ENCODE results near the gene CER1.

The CER1 gene, protein sequence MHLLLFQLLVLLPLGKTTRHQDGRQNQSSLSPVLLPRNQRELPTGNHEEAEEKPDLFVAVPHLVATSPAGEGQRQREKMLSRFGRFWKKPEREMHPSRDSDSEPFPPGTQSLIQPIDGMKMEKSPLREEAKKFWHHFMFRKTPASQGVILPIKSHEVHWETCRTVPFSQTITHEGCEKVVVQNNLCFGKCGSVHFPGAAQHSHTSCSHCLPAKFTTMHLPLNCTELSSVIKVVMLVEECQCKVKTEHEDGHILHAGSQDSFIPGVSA

DNA sequence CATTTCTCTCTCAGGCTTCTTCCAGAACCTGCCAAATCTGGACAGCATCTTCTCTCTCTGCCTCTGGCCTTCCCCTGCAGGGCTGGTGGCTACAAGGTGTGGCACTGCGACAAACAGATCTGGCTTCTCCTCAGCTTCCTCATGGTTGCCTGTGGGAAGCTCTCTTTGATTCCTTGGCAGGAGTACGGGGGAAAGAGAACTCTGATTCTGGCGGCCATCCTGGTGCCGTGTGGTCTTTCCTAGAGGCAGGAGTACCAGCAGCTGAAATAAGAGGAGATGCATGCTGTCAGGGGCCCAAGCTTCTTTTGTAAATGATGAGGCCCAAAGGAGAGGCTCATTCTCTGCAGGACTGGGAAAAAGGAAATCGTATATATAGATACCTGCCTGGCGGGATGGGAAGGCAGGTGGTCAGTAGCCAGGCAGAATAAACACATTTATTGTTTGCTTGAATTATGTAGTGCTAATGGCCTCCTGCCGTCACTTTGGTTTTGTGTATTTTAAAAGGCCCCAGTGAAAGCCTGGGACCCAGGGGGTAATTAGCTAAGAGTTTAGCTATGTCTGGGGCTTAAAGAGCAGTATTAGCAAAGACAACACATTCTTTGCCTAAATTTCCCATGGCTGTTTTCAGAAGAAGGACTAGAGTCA, at the start of gene CER1:
TSS of gene CER1 (minus strand) at position 343 of the 645 bp plus-strand sequence. CDS start at position 282, 61 bp downstream.
- DNase-seq = no peak

DNA sequence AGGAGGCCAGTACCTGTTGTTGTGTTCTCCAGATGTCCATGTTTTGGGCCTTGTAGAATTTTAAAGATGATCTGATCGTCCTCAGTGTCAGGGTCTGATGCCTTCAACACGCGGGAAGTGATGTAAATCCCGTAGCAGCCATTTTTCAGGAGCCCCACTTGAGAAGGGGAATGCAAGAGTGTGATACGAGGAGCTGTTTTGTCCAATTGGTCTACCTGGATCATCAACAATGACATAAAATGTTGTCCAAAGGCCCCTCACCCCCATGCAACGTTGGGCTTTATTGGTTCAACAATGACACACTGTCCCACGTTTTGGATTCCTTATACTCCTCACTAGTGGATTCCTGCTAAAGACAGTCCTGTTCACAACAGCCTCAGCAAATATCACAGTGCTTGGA, 48.1 kb upstream of the CER1 start:
- no peak for DNase-seq

DNA sequence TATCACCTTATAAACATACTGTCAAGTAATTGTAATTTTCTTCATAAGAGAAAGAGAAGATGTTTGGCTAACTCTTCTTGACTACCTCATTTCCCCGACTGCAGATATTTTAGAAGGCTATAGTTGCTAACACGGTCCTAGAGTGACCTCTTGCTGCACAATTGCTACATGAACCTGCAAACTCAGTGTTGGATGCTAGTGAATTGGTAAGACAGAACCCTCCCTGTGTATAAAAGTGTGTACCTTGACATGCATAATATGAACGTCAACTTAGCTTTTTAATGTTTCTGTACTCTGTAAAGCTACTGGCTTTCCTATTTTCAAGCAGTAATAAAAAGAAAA, 46.7 kb upstream of the CER1 start:
- no peak for DNase-seq

DNA sequence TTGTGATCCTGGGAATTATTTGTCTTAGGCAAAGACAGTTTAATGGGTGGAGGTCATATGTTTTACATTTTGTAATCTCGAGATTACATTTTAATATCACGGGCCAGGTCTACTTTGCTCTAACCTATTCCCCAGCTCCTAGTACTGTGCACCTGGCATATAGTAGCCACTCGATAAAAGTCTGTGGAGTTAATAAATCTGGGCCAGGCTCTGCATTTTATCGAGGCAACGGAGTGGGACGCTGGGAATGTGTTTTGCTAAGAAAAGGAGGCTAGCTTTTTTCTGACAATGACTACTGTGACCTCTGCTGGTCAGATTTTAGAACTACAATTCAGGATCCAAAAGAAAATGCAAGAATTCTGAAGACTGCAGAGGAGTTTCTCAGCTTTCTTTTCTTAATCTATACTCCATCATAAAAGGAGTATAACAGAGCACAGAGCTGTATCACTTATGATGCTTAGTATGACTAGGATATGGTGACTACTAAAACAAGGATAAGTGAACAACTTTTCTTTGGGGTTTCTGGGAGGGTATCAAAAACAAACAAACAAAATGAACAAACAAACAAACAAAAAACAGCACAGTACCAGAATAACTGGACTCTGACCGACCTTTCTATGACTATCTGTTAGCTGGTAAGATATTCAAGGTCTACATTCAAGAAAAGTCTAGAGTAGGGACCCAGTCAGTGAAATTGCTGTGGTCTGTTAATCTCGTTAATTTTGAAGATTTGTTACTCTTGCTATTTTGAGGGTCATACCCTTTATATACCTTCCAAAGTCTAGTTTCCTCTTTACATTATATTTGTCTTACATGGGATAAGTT, 46.1 kb upstream of the CER1 start:
- DNase-seq = no peak

DNA sequence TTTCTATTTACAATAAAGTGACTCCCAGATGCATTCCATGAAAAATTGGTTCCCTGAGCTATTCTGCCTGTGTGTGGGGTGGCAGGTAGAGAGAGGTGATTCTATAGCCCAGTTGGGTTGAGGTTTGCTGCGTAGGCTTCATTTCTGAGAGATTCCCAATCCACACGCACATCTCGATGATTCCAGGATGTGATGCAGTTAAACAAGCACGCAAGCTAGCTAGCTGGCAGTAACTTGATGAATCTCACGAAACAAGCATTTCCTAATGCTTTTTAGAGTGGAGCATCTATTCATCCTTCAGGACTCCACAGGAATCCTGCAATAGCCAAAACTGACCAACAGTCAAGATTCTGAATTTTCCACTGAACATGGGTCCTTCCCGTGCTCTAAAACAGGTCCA, 43.8 kb upstream of the CER1 start:
- DNase-seq = no peak

DNA sequence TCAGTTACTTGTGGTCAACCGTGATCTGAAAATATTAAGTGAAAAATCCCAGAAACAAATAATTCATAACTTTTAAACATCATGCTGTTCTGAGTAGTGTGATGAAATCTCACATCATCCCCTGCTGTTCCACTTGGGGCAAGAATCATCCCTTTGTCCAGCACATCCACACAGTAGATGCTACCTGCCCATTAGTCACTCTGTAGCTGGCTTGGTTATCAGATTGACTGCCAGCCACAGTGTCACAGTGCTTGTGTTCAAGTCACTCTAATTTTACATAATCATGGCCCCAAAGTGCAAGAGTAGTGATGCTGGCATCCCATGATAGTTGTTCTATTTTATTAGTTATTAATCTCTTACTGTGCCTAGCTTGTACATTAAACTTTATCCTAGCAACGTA, 39.1 kb upstream of the CER1 start:
- DNase-seq = no peak

DNA sequence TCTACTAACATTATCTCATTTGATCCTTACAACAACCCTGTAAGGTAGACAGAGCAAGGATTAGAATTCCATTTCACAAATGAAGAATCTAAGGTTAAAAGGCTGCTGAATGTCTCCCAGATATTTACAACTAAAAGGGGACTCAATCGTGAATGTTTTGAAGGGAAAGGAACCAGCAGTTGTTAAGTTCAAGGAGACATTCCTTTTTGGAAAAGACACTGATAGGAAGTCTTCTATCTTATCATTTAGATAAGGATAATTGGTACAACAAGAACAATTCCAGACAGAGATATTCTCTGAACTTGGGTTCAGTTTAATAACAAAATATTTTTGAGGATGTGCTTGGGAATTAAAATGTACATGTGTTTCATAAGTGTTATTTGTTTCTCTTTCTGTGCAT, 37.5 kb upstream of the CER1 start:
- no peak for DNase-seq

DNA sequence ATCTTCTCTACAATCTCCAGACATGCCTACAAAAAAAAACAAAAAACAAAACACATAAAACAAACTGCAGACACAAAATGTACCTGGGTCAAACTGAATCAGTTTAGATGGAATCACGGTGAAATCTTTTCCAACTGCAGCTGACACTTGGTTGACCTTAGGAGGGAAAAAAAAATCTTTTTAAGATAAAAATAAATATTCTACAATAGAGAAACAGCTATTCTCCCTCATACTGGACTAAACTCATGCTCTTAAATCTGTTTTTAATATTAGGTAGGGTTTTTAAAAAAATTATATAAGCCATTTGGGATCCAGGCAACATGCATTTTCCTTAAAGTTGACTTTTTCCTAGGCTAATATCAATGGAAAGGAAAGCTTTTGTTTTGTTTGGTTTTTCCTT, 33.8 kb upstream of the CER1 start:
- no peak for DNase-seq

DNA sequence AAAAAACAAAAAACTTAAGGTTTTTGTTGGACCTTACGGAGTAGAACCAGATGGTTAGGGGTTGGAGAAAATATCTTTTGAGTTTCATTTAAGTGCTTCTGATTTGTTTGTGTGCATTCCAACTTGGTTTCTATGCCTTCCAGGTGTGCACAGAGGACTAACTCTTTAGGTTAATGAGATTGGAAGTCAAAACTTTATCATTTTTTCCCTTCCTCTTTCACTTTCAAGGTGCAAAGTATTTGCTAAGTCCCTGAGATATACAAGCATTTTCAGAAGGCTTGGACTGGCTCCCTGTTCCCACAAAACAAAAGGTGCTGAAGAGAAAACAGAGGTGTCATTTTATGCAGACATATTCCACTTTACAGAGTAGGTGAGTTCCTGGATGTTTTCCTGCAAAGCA, 30.3 kb upstream of the CER1 start:
- no peak for DNase-seq

DNA sequence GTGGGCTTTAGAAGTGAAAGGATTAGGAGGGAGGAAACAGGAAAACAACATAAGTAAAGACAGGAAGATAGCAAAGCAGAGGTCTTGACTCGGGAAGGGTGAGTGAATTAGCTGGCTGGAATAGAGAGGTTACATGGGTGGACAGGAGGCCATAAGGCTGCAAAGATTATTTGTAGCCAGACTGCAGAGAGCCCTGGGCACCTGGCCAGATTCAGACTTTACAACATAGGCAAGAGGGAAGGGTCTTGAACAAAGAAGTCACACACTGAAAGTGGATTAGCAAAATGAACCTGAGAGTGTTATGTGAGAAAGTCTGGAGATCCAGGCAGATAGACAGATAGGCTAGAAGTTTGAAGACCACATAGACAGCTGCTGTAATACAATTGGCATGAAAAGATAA, 29.7 kb upstream of the CER1 start:
- DNase-seq = no peak

DNA sequence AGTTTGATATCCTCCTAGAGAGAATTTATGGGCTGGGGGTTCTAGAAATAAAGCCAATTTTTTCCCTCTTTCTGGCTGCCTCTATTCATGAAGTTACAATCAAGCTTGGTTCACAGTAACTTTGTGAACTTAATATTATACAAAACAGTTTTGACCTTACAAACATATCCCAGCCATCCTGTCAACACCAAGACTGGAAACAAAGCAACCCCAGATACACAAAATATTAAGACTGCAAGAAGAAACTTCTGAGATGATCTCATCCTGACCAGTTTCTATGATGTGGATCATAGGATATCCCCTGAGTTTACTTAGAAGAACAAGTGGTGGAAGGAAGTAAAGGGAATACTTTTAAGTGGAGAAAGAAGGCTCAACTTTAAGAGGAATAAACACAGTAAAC, 28.3 kb upstream of the CER1 start:
- DNase-seq = no peak

DNA sequence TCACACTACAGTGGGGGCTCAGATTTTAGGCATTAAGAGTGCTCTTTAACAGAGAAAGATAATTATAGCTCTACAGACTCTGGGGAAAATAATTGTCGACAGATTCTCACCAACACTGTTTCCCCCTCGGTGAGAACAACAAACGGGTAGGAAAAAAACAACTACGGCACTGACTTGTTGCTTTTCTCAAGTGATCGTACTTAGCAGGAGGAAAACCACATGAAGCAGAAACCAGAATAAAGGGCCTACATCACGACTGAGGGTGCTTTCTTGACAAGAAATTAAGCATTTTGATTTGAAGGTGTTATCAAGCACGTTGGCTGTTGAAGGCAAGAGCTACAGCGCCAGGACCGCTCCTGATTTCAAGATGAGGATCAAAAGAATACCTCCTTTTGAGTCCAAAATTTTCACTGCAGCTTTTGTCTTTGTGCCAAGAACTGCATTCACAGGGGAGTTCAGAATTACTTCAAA, 27.2 kb upstream of the CER1 start:
- DNase-seq = no peak

DNA sequence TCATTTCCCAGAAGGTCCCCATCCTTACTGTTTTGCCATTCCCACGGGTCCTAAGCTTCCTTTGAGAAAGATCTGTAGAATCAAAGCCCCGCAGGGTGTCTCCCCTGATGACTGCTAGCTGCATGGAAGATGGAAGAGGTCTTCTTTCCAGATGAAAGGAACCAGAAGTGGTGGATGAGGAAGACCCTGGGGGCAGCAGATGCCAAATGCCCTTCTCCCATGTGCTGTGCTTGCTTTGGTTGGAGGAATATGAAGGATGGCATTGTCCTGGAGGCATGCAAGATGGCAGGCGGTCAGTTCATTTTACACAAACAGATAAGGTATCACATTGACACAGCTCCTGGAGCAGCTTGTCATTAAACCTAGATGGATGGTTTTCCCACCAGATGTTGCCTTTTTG, 25.8 kb upstream of the CER1 start:
- DNase-seq = no peak

DNA sequence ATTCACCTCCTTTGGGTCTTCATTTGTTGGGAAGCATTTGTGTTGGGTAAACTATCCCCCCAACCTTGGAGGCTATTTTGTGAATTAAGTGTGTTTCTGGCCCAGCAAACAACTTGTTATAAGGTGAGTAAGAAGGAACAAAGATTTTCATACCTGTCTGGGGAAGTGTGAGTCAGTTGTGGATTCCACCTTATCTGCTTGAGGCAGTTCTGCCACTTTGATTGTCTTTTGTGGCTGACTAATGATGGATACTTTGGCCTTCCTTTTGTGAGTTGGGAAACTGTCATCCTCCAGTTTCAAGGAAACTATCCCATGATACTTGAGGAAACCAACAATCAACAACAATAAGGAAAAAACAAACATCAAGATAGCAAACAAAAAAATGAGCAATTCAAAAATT, 24.6 kb upstream of the CER1 start:
- DNase-seq = no peak

DNA sequence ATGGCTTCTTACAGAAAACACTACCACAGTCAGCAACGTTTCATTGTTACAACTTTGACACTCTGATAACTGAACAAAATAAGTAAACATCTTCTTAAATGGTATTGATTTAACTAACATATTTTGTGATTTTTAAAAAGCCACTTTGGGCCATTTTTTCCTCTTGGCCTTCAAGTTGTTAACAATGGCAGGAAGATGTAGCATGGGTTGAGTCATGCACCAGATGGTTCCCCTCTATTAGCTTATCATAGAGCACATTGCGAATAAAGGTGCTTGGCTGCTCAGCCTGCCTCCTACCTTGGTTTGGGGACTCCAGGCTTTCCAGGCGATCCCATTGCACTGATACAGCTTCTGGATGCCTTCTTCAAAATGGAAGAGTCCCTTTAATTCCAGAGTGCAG, 24.1 kb upstream of the CER1 start:
- no peak for DNase-seq

DNA sequence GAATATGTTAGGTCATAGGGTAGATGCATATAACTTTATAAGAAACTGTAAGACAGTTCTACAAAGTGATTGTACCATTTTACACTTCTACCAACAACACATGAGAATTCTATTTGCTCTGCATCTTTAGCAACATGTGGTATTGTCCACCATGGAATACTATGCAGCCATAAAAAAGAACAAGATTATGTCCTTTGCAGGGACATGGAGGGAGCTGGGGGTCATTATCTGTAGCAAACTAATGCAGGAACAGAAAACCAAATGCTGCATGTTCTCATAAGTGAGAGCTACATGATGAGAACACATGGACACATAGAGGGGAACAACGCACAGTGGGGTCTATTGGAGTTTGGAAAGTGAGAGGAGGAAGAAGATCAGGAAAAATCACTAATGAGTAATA, 22.2 kb upstream of the CER1 start:
- DNase-seq = no peak

DNA sequence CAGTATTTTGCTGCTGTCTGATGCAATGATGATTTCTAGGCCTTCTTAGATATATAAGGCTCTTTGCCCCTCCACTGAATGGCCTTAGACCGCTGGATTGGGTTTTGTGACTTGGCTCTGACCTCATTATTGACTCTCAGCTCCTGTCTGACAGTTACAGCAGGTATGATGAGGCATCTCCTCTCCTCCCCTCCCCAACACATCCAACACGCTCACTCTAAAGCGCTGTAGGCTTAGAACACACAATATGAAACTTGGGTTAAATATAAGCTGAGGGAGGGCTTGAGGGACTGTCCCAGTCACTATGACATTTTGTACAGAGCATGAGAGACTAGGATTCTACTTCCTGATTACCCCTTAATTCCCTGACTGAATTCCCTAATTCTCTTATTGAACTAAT, 18.8 kb upstream of the CER1 start:
- no peak for DNase-seq

DNA sequence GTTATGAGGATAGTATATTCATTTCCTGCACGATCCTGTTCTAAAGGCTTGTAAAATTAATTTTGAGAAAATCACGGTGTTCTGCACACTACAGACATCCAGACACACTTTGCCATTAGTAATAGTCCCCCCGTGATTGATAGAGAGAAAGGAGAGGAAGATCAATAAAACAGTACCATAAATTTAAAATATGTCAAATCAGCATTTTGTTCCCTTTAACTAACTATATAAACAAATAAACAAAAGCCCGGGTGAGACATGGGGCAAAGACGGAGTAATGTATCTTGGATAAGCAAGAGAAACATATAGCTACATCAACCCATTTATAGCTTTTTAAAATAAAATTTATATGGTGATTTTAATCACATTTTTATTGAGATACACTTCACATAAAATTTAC, 10.6 kb upstream of the CER1 start:
- DNase-seq = no peak

DNA sequence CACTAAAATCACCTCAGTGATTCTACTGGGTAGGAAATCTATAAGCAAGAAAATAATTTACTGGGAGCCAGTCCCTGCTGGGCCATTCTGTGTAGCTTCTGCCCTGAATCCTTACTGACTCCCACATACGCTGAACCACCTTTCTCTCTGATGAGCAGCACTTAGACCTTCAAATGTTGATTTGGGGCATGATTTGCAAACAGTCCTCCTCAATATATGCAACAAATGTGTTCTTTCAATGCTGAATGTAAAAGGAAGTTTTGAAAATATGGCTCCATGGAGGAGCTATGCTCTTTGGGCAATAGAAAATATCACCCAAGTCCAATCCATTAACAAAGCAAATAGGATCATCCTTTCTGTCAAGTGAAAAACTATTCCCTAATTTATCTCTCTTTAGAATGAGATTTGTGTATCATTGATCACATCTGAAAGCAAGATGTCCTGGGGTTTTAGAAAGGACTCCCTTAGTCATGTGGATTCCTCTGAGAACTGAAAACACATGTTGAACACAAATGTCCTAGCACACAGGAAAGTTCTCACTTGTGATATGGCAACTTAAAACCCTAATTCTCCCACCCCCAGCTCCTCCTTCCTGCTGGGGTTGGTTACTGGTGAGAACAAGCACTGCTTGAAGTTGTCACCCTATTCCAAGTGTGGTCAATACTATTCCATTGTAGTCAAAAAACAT, 8.9 kb upstream of the CER1 start:
- DNase-seq = no peak

DNA sequence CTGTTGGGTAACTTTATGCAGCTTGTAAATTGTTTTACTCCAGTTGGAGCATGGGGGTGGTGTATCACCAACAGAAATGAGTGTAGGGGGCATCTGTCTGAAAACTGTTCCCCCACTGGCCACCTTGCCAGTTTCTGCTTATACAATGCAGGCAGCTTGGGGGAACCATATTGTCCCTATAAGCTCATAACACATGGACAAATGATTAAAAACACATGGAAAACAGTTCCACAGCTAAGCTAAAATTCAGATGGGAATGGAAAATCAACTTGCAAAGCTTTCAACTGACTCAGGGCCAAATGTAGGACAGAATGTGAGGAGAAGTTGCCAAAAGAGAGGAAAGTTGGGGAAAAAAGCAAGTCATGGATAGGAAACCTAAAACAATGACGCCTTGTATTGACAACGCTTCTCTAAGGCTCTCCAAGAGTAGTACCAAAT, 7.9 kb upstream of the CER1 start:
- DNase-seq = no peak

DNA sequence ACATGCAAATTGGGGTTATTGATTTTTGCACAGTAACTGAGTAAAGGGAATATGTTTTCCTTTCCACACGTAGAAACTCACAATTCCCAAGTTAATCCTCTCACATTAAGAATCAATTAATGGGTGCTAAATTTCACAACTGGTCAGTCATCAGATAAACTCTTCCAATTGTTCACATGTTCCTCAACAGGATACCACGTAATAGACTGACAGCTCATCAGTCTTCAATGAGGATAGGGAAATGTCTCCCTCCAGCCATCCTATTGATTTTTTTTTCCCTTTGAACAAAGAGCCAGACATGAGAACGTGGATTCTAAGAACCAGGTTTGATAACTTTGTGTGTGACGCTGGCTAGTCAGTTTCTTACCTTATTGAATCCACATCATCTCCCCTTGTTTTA, 768 bp upstream of the CER1 start:
- DNase-seq = no peak

DNA sequence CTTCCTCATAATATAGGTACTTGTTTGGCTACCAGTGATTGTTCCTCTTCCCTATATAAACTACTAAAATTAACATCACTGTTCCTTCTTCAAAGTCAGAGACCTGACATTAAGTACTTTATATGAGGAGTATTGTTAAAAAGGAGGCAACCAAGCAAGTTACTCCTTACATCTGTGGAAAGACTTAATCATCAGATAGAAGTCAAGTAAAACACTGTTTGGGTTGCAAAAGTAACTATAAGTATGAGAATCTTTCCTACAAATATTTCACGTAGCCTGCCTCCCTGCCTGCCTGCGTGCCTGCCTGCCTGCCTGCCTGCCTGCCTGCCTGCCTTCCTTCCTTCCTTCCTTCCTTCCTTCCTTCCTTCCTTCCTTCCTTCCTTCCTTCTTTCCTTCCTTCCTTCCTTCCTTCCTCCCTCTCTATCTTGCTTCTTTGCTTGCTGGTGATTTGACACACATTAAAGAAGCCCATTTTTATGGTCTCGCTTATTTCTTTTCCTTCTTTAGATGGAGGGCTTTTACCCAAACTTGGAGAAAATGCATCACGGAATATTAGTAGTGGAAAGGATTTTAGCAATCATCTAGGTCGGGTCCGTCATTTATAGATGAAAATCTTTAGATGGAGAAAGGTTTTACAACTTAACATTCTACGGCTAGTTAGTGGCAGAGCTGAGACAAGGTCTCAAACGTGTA, 3.2 kb downstream of the CER1 start:
- DNase-seq = no peak

DNA sequence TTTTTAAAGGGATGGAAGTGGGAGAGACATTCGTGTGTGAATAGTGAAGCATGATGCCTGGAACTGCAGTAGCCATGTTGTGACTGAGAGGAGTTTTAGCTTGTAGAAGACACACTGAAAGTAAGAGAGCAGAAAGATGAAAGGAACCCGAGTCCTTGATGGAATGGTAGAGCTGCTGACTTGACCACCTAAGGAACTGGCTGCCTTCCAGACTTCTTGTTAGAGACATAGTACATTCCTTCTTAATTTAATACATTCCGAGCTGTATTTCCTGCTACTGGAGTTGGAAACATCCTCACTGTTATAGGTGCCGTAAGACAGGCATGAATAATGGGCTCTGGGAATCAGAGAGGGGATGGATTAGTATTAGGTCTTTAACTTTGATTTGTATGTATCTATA, 7.4 kb downstream of the CER1 start:
- DNase-seq = no peak
